H1 (cell line): ENCODE measurements around the gene WDR93.

ENCODE experiments used
- ASH2L ChIP-seq: fragments of 200-600, 300-600 bp; sonication (generic); IDR thresholded peaks from one replicate; pipeline ENCODE4 v1.7.1; 2017; ENCODE audit warnings: low read length
- BACH1 ChIP-seq: IDR thresholded peaks from 2 replicates; pipeline ENCODE4 v1.6.1; 2012; ENCODE audit warnings: low read length, improper control_type of control experiment
- CEBPB ChIP-seq: IDR thresholded peaks from 2 replicates; pipeline ENCODE4 v1.6.1; 2012; ENCODE audit warnings: low read depth, low read length
- CHD1 ChIP-seq: IDR thresholded peaks from 2 replicates; pipeline ENCODE4 v1.6.1; 2012; ENCODE audit warnings: low read depth, low read length, improper control_type of control experiment
- CTCF ChIP-seq, 3 experiments: IDR thresholded peaks; 1 replicate in 2 of 3; 2 replicates in 1 of 3; pipeline versions ENCODE4 v1.5.1 to v1.6.1; 2011; ENCODE audit warnings: low read length in 3 of 3, mild to moderate bottlenecking in 3 of 3, inconsistent platforms in 2 of 3, low read depth in 1 of 3, moderate library complexity in 1 of 3; ENCODE audit not compliant: insufficient read depth in 1 of 3; ENCODE audit errors: control extremely low read depth in 1 of 3
- GABPA ChIP-seq: IDR thresholded peaks from 2 replicates; pipeline ENCODE4 v1.6.1; 2011; ENCODE audit warnings: mild to moderate bottlenecking, low read length, moderate library complexity, borderline replicate concordance; ENCODE audit not compliant: insufficient read depth
- JUN ChIP-seq: IDR thresholded peaks from 2 replicates; pipeline ENCODE4 v1.6.1; 2011; ENCODE audit warnings: low read depth, mild to moderate bottlenecking, improper control_type of control experiment, low read length
- MAFK ChIP-seq: IDR thresholded peaks from 2 replicates; pipeline ENCODE4 v1.6.1; 2012; ENCODE audit warnings: low read depth, mild to moderate bottlenecking, improper control_type of control experiment, low read length
- POLR2AphosphoS5 ChIP-seq: IDR thresholded peaks from 2 replicates; pipeline ENCODE4 v1.6.1; 2011; ENCODE audit warnings: low read depth, low read length
- RBBP5 ChIP-seq: IDR thresholded peaks from 2 replicates; pipeline ENCODE4 v1.7.1; 2012; ENCODE audit warnings: low read depth, mild to moderate bottlenecking, inconsistent platforms, low read length, moderate library complexity, borderline replicate concordance
- SP4 ChIP-seq: IDR thresholded peaks from 2 replicates; pipeline ENCODE4 v1.6.1; 2012; ENCODE audit warnings: low read length, inconsistent platforms

DNA sequence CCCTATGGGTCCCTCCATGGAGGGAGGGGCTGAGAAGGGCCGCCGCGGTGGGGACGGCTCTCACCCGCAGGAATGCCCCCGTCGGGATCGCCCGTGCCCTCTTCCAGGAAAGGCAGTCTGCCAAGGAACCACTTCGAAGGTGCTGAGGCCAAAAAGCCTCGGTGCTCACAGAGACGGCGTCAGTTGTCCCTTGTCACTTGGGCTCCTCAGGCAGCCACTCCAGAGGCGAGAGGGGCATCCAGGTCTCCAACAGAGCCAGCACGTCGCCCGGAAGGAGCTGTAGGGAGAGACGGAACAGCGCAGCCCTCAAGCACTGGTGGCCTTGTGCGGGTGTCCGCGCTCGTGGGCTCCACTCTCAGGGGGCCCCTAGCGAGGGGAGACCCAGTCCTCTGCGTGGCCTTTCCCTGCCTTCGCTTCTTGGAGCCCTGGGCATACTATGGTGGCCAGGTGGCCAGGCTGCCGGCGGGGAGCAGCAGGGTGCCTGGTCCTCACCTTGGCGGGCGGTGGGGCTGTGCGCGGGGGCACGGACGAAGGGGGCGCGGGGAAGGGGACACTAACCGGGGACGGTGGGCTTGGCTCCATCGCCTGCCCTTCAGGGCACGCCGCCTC, 59.4 kb downstream of the WDR93 start:
- TF ChIP-seq CHD1 (no peak), CTCF (IDR thresholded peaks at IDR 0.05; ENCODE audit: control extremely low read depth in 1 of 3, insufficient read depth in 1 of 3, low read depth in 1 of 3, low read length in 3 of 3) (no peak), POLR2AphosphoS5 (no peak), MAFK (no peak), CEBPB (no peak), JUN (no peak), ASH2L (no peak), GABPA (no peak), BACH1 (no peak), SP4 (no peak), RBBP5 (no peak)
